ENCODE data around the gene IGFBPL1.

Gene IGFBPL1

DNA sequence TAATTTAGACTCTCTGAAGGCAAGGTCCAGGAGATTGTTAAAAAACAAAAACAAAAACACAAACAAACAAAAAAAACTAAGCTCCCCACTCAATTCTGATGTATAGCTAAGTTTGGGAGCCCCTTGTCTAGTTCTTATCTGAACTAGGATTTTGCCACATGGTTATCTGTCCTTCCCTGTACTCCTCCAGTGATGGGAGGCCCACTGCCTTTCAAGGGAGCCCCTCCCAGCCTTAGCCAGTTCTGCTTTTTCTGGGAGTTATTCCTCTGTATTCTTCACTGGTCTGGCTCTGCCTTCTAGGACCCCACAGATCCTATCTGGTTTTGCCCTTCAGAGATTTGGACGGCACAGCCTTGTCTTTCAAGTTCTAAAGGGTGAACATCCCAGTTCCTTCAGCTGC is 33.8 kb downstream of the IGFBPL1 start:
- Histone ChIP-seq H3K4me2 (ENCODE audit: insufficient read depth, low read length) (no peak overlapping the region), H4K20me1 (ENCODE audit: insufficient read depth, low read length) (no peaks in the 10 kb centered on the region), H3K27ac (ENCODE audit: low read length) (no peak overlapping the region), H3K4me3 (ENCODE audit: low read depth in 1 of 2, low read length in 2 of 2) (no peak overlapping the region), H3K79me2 (ENCODE audit: insufficient read depth, low read length) (peaks cover 24% of the 10 kb centered on the region), H3K9me3 (ENCODE audit: insufficient read depth, low read length, severe bottlenecking) (peaks cover 5% of the 10 kb centered on the region), H2AFZ (ENCODE audit: low read depth, low read length) (no peak overlapping the region), H3K4me1 (ENCODE audit: insufficient read depth, low read length) (peaks cover 21% of the 10 kb centered on the region), H3K36me3 (ENCODE audit: insufficient read depth, low read length) (no peaks in the 10 kb centered on the region; the same call in none of the 2 replicates), H3K9ac (ENCODE audit: low read depth, low read length) (no peak overlapping the region), H3K27me3 (ENCODE audit: insufficient read depth, low read length, poor library complexity) (no peaks in the 10 kb centered on the region)
- ATAC-seq (ENCODE audit: insufficient read depth, low read depth), result no peak
- no peak for DNase-seq
- TF ChIP-seq EZH2 (IDR thresholded peaks at IDR 0.05; ENCODE audit: borderline replicate concordance, low read depth, low read length, severe bottlenecking), result no peak
- TF ChIP-seq, protein P1, sequence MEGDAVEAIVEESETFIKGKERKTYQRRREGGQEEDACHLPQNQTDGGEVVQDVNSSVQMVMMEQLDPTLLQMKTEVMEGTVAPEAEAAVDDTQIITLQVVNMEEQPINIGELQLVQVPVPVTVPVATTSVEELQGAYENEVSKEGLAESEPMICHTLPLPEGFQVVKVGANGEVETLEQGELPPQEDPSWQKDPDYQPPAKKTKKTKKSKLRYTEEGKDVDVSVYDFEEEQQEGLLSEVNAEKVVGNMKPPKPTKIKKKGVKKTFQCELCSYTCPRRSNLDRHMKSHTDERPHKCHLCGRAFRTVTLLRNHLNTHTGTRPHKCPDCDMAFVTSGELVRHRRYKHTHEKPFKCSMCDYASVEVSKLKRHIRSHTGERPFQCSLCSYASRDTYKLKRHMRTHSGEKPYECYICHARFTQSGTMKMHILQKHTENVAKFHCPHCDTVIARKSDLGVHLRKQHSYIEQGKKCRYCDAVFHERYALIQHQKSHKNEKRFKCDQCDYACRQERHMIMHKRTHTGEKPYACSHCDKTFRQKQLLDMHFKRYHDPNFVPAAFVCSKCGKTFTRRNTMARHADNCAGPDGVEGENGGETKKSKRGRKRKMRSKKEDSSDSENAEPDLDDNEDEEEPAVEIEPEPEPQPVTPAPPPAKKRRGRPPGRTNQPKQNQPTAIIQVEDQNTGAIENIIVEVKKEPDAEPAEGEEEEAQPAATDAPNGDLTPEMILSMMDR (IDR thresholded peaks at IDR 0.05; ENCODE audit: borderline replicate concordance, extremely low read depth, low read length, poor library complexity, severe bottlenecking), result no peak

DNA sequence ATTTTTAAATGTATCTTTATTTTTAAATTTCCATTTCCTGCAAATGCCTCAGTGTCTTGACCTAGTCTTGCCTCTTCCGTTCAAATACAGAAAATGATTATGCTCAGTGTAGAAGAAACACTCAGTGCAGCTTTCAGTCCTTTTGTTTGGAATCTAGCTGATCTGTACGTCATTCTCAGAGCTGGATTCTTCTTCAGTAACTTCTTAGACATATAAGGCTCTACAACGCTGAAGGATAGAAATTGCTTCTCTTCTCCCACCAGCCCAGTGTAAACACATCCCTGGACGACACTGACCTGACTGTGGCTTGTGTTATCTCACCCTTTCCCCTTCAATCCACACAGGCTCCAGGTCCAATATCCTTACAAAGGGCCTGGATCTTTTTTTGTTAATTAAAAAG is 34.9 kb downstream of the IGFBPL1 start:
- Histone ChIP-seq H4K20me1 (ENCODE audit: insufficient read depth, low read length) (no peaks in the 10 kb centered on the region), H3K4me1 (ENCODE audit: insufficient read depth, low read length) (peaks cover 21% of the 10 kb centered on the region), H3K27ac (ENCODE audit: low read length) (no peak overlapping the region), H3K4me3 (ENCODE audit: low read depth in 1 of 2, low read length in 2 of 2) (no peak overlapping the region), H3K4me2 (ENCODE audit: insufficient read depth, low read length) (no peak overlapping the region), H3K9ac (ENCODE audit: low read depth, low read length) (no peak overlapping the region), H3K9me3 (ENCODE audit: insufficient read depth, low read length, severe bottlenecking) (peaks cover 14% of the 10 kb centered on the region), H3K27me3 (ENCODE audit: insufficient read depth, low read length, poor library complexity) (no peaks in the 10 kb centered on the region), H2AFZ (ENCODE audit: low read depth, low read length) (no peak overlapping the region), H3K79me2 (ENCODE audit: insufficient read depth, low read length) (peaks cover 17% of the 10 kb centered on the region), H3K36me3 (ENCODE audit: insufficient read depth, low read length) (no peaks in the 10 kb centered on the region)
- TF ChIP-seq, protein P1 (IDR thresholded peaks at IDR 0.05; ENCODE audit: borderline replicate concordance, extremely low read depth, low read length, poor library complexity, severe bottlenecking), result no peak
- no peak for TF ChIP-seq EZH2 (IDR thresholded peaks at IDR 0.05; ENCODE audit: borderline replicate concordance, low read depth, low read length, severe bottlenecking)
- no peak for ATAC-seq (ENCODE audit: insufficient read depth, low read depth)
- DNase-seq, result no peak

DNA sequence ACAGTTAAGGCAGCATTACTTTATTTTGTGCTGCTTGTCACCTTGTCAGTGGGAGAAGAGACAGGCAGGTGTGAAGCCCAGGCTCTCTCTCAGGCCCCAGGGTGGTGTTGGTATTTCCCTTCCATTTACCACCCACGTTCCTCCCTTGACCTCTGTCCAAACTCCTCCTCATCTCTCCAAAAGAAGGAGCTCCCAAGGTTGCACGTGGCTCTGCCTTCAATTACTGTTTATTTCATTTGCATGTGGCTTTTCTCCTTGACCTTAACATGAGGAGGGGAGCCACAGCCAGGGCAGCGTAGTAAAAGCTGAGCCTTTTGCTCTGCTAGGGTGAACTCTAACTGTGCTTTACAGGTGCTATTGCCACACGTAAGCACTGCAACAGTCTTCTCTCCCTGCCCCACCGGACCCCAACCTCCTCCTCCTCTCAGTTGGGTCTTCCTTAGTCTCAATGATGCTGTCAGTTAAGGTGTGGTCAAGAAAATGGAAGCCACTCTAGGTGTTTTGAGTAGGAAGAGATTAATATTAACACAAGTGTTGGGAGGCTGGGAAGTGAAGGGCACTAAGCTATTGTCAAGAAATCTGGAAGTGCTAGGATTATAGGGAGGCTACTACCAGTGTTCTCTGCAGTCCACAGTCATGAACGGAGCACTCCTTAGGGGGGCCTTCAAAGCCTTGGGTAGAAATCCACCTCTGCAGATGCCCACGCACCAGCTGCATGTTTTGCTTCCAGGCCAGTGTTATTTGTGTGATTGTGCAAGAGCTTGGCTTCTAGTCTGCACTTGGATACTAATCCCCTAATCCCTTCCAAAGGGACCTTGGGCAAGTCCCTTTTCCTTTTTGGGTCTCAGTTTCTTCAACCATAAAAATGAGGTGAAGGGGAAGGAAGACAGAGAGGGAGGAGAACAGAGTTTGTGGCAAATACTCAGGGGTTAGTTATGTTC is 35.7 kb downstream of the IGFBPL1 start:
- no peak overlapping the region for H2AFZ ChIP-seq (ENCODE audit: low read depth, low read length)
- no peak for DNase-seq
- H3K36me3 ChIP-seq (ENCODE audit: insufficient read depth, low read length), result no peaks in the 10 kb centered on the region
- no peak for ATAC-seq (ENCODE audit: insufficient read depth, low read depth)
- no peak overlapping the region for H3K4me2 ChIP-seq (ENCODE audit: insufficient read depth, low read length)
- H3K9me3 ChIP-seq (ENCODE audit: insufficient read depth, low read length, severe bottlenecking), result peaks cover 14% of the 10 kb centered on the region
- TF ChIP-seq, protein P1 (IDR thresholded peaks at IDR 0.05; ENCODE audit: borderline replicate concordance, extremely low read depth, low read length, poor library complexity, severe bottlenecking), result no peak
- TF ChIP-seq EZH2 (IDR thresholded peaks at IDR 0.05; ENCODE audit: borderline replicate concordance, low read depth, low read length, severe bottlenecking), result no peak
- H3K27me3 ChIP-seq (ENCODE audit: insufficient read depth, low read length, poor library complexity), result no peaks in the 10 kb centered on the region
- H3K9ac ChIP-seq (ENCODE audit: low read depth, low read length), result no peak overlapping the region
- H3K79me2 ChIP-seq (ENCODE audit: insufficient read depth, low read length), result peaks cover 10% of the 10 kb centered on the region
- no peaks in the 10 kb centered on the region for H4K20me1 ChIP-seq (ENCODE audit: insufficient read depth, low read length)
- peaks cover 14% of the 10 kb centered on the region for H3K4me1 ChIP-seq (ENCODE audit: insufficient read depth, low read length)
- no peak overlapping the region for H3K4me3 ChIP-seq (ENCODE audit: low read depth in 1 of 2, low read length in 2 of 2)
- no peak overlapping the region for H3K27ac ChIP-seq (ENCODE audit: low read length)
